ENCODE data around the gene CTSZ. TPM values are rescaled to one million over a fixed set of nuclear protein-coding genes. Genes with fewer than 3 reads are reported as not detected.

CTSZ gene
- total and polyA plus RNA-seq, 2 of the 8 experiments (the other 6 are each of a cell fraction or from before 2014, with no cell fraction given) = 32.8 to 34.0 TPM

DNA sequence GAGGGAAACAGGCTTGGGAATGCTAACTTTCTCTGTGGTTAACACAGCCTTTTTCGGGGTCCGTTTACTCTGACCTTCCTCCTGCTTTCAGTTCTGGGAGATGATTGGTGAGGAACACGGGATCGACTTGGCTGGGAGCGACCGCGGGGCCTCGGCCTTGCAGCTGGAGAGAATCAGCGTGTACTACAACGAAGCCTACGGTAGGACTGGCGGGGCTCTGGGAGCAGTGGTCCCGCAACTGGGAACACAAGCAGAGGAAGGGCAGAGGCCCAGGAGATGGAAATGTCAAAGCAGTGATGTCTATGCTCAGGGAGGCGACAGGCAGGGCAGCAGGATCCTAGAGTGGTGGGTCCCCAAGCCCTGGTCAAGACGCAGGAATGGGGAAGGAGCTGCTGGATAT lies 15.7 kb upstream of the CTSZ start:
- DNase-seq (ENCODE audit: low read depth in 1 of 2, low spot score in 2 of 2) (no peak), FAIRE-seq (no peak)
- H3K36me3 ChIP-seq (ENCODE audit: control insufficient read depth in 2 of 4, insufficient read depth in 4 of 4, low read length in 3 of 4) = peaks cover 0 to 12% (median 4%) of the 10 kb centered on the region in 4 experiments; a peak in 4 of 8 replicates
- 91% methylated on average over 15 of the region's 15 CpGs; no CpG with 5 or more reads in 1 of the 2 experiments for WGBS, 2 experiments (ENCODE audit: extremely low coverage in 1 of 2, insufficient coverage in 1 of 2, insufficient read length in 1 of 2, insufficient replicate concordance in 2 of 2, low coverage in 1 of 2, low lambda C conversion rate in 2 of 2, missing lambda C conversion rate in 1 of 2)
- H3K27me3 ChIP-seq (replicated peaks in 1 of 4; ENCODE audit: control insufficient read depth in 3 of 4, extremely low read depth in 1 of 4, insufficient read depth in 3 of 4, low read length in 3 of 4) = peaks cover 0 to 4% (median 2%) of the 10 kb centered on the region in 4 experiments; a peak in 1 of 7 replicates
- no peak overlapping the region for H2AFZ ChIP-seq (ENCODE audit: low read length)
- no peak overlapping the region for H3K14ac ChIP-seq (ENCODE audit: insufficient read length)
- ChIA-PET POLR2A (ENCODE audit: partially characterized antibody) (interaction anchor here (1.1 to 3.8 kb wide), 3 partner anchors 10 to 81 kb away, joined by 3 to 28 read pairs (median 3); partner anchors contain the start of gene ATP5F1E), CTCF (ENCODE audit: partially characterized antibody) (interaction anchor here (0.6 kb wide), 1 partner anchor 11 kb away, joined by 3 read pairs; no protein-coding TSS in a partner anchor)
- no peak overlapping the region for H3K4ac ChIP-seq (replicated peaks; ENCODE audit: insufficient read length, low read depth, low read length)
- H2BK15ac ChIP-seq (ENCODE audit: low read length) = no peak overlapping the region
- no peak overlapping the region for H3K56ac ChIP-seq (replicated peaks; ENCODE audit: insufficient read length, low read depth, low read length)
- H3K18ac ChIP-seq (ENCODE audit: extremely low read depth, low read length) = no peak overlapping the region
- no peak overlapping the region for H3K4me3 ChIP-seq (ENCODE audit: extremely low read depth in 1 of 4, insufficient read depth in 2 of 4, low read depth in 3 of 4, low read length in 4 of 4)
- no peaks in the 10 kb centered on the region for H3K9me3 ChIP-seq (ENCODE audit: insufficient read depth in 2 of 2, low read depth in 1 of 2, low read length in 1 of 2)
- no peak overlapping the region for H3K4me2 ChIP-seq (ENCODE audit: insufficient read depth in 1 of 2, low read depth in 2 of 2, low read length in 2 of 2)
- H3K27ac ChIP-seq (ENCODE audit: low read depth, low read length) = no peak overlapping the region
- H3K23ac ChIP-seq (ENCODE audit: insufficient read length) = no peak overlapping the region
- peaks cover 2% of the 10 kb centered on the region; the same call in 1 of the 2 replicates for H3K23me2 ChIP-seq (ENCODE audit: low read depth, low read length)
- H3K79me1 ChIP-seq (ENCODE audit: low read depth, low read length) = peaks cover 3% of the 10 kb centered on the region; the same call in 1 of the 2 replicates
- no peaks in the 10 kb centered on the region for H3K79me2 ChIP-seq (ENCODE audit: control insufficient read depth in 1 of 2, insufficient read depth in 2 of 2, low read length in 2 of 2)
- H2AK5ac ChIP-seq (ENCODE audit: low read depth, low read length) = no peak overlapping the region
- H4K20me1 ChIP-seq (replicated peaks in 1 of 2; ENCODE audit: control insufficient read depth in 1 of 2, insufficient read depth in 2 of 2, low read length in 2 of 2) = peaks cover under 1 to 5% of the 10 kb centered on the region in 2 experiments
- H2BK120ac ChIP-seq (replicated peaks; ENCODE audit: low read depth, low read length) = no peak overlapping the region
- H2BK20ac ChIP-seq (ENCODE audit: low read length) = no peak overlapping the region
- no peak overlapping the region for H2BK5ac ChIP-seq (ENCODE audit: low read depth, low read length)
- H4K8ac ChIP-seq (ENCODE audit: extremely low read depth, insufficient read depth, low read length) = no peak overlapping the region
- no peak overlapping the region for H4K91ac ChIP-seq (replicated peaks; ENCODE audit: insufficient read length, low read length)
- no peak overlapping the region; a peak in 1 of 7 replicates for H3K9ac ChIP-seq (replicated peaks in 1 of 4; ENCODE audit: extremely low read depth in 1 of 4, low read depth in 3 of 4, low read length in 3 of 4)
- H2BK12ac ChIP-seq (ENCODE audit: low read depth, low read length) = no peak overlapping the region
- H4K5ac ChIP-seq (ENCODE audit: insufficient read length, low read depth, low read length) = no peak overlapping the region
- H3K4me1 ChIP-seq (replicated peaks in 1 of 4; ENCODE audit: control insufficient read depth in 3 of 4, insufficient read depth in 4 of 4, low read length in 3 of 4) = peaks cover 0 to 2% (median 0%) of the 10 kb centered on the region in 4 experiments; a peak in 3 of 7 replicates
- TF ChIP-seq RXRA (IDR thresholded peaks at IDR 0.05; ENCODE audit: insufficient read depth, low read depth, low read length) (no peak), TEAD4 (IDR thresholded peaks at IDR 0.05; ENCODE audit: low read depth, low read length) (no peak), NANOG (IDR thresholded peaks at IDR 0.05; ENCODE audit: insufficient read depth, low read depth, low read length, poor library complexity, severe bottlenecking) (no peak), E2F6 (IDR thresholded peaks at IDR 0.05) (no peak), RBBP5 (IDR thresholded peaks at IDR 0.05; ENCODE audit: borderline replicate concordance, low read depth, low read length) (no peak), EGR1 (IDR thresholded peaks at IDR 0.05; ENCODE audit: borderline replicate concordance, low read depth, low read length) (no peak), CTBP2 (IDR thresholded peaks at IDR 0.05; ENCODE audit: borderline replicate concordance, insufficient read depth, insufficient read length, low read length) (no peak)

All from H1 (cell line).